ENCODE results near the gene HEATR1. TPM values are rescaled to one million over a fixed set of nuclear protein-coding genes. Genes with fewer than 3 reads are reported as not detected.

The HEATR1 gene, protein sequence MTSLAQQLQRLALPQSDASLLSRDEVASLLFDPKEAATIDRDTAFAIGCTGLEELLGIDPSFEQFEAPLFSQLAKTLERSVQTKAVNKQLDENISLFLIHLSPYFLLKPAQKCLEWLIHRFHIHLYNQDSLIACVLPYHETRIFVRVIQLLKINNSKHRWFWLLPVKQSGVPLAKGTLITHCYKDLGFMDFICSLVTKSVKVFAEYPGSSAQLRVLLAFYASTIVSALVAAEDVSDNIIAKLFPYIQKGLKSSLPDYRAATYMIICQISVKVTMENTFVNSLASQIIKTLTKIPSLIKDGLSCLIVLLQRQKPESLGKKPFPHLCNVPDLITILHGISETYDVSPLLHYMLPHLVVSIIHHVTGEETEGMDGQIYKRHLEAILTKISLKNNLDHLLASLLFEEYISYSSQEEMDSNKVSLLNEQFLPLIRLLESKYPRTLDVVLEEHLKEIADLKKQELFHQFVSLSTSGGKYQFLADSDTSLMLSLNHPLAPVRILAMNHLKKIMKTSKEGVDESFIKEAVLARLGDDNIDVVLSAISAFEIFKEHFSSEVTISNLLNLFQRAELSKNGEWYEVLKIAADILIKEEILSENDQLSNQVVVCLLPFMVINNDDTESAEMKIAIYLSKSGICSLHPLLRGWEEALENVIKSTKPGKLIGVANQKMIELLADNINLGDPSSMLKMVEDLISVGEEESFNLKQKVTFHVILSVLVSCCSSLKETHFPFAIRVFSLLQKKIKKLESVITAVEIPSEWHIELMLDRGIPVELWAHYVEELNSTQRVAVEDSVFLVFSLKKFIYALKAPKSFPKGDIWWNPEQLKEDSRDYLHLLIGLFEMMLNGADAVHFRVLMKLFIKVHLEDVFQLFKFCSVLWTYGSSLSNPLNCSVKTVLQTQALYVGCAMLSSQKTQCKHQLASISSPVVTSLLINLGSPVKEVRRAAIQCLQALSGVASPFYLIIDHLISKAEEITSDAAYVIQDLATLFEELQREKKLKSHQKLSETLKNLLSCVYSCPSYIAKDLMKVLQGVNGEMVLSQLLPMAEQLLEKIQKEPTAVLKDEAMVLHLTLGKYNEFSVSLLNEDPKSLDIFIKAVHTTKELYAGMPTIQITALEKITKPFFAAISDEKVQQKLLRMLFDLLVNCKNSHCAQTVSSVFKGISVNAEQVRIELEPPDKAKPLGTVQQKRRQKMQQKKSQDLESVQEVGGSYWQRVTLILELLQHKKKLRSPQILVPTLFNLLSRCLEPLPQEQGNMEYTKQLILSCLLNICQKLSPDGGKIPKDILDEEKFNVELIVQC (N-terminal part only)
- 10 to 100 TPM; 11.5 to 58.8 (median 27.1) TPM for total RNA-seq

GRCh38 chr1:236603991-236604904 lies at the start of gene HEATR1:
TSS of gene HEATR1 (minus strand) at chr1:236604516. CDS start at chr1:236604095, 421 bp downstream.
- intact Hi-C loops (cut with DNase I; ENCODE audit: low total_unique reads), result no loop called here
- peak; percentile 91 to 93 for DNase-seq
- H3K36me3 ChIP-seq, result no peaks in the 10 kb centered on the region
- no peaks in the 10 kb centered on the region for H3K9me3 ChIP-seq
- TF ChIP-seq, protein P1, sequence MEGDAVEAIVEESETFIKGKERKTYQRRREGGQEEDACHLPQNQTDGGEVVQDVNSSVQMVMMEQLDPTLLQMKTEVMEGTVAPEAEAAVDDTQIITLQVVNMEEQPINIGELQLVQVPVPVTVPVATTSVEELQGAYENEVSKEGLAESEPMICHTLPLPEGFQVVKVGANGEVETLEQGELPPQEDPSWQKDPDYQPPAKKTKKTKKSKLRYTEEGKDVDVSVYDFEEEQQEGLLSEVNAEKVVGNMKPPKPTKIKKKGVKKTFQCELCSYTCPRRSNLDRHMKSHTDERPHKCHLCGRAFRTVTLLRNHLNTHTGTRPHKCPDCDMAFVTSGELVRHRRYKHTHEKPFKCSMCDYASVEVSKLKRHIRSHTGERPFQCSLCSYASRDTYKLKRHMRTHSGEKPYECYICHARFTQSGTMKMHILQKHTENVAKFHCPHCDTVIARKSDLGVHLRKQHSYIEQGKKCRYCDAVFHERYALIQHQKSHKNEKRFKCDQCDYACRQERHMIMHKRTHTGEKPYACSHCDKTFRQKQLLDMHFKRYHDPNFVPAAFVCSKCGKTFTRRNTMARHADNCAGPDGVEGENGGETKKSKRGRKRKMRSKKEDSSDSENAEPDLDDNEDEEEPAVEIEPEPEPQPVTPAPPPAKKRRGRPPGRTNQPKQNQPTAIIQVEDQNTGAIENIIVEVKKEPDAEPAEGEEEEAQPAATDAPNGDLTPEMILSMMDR (IDR thresholded peaks at IDR 0.05), result peak in 1 of 4 experiments; percentile 8
- peak; percentile 10 to 48 for TF ChIP-seq POLR2A (IDR thresholded peaks at IDR 0.05)
- H3K4me1 ChIP-seq, result peaks cover 0 to 6% of the 10 kb centered on the region in 2 donors
- no peaks in the 10 kb centered on the region for H3K27me3 ChIP-seq
- H3K4me3 ChIP-seq, result peak within 1 kb of the TSS; percentile 79 to 89
- H3K27ac ChIP-seq, result peak within 1 kb of the TSS; percentile 82 to 83

DNA sequence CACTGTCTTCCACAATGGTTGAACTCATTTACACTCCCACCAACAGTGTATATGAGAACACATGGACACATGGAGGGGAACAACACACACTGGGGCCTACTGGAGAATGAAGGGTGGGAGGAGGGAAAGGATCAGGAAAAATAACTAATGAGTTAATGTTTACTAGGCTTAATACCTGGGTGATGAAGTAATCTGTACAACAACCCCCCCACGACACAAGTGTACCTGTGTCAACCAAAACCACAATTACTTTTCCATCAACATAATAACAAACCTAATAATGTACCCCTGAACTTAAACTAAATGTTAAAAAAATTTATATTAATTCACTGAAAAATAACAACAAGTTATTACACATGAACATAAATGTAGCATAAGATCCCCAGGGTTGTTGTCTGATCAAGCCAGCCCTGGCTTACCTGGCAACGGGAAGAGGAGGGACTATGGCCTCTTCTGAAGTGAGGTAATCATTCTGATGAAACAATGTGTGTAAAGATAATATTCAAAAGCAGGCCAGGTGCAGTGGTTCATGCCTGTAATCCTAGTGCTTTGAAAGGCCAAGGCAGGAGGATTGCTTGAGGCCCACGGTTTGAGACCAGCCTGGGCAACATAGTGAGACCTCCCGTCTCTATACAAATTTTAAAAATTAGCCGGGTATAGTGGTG lies 40.8 kb upstream of the HEATR1 start:
- Histone ChIP-seq H3K27me3 (no peaks in the 10 kb centered on the region), H3K27ac (no peak overlapping the region), H3K9me3 (no peaks in the 10 kb centered on the region), H3K4me3 (no peak overlapping the region), H3K36me3 (no peaks in the 10 kb centered on the region), H3K4me1 (no peaks in the 10 kb centered on the region)
- TF ChIP-seq POLR2A (IDR thresholded peaks at IDR 0.05), result no peak
- intact Hi-C loops (cut with DNase I; ENCODE audit: low total_unique reads), result no loop called here
- DNase-seq, result no peak

DNA sequence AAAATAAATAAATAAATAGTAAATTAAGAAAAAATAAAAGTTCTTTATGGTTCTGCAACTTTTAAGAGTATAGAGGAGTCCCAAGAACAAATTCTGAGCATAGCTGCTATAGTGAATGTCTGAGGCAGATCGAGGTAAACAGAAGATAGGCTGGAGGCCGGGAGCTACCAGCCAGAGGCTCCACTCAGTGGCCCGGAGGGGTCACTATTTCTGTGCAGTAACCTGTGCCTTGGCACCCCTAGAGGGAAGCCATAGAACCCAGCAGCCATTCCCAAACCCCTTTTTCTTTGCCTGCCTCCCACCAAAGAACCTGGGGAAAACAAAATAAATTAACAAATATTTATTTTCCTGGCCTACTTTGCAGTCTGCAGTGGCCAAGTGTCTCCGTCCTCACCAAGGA lies 38.4 kb upstream of the HEATR1 start:
- Histone ChIP-seq H3K27ac (no peak overlapping the region), H3K27me3 (no peaks in the 10 kb centered on the region), H3K4me3 (no peak overlapping the region), H3K36me3 (no peaks in the 10 kb centered on the region), H3K9me3 (no peaks in the 10 kb centered on the region), H3K4me1 (no peaks in the 10 kb centered on the region)
- DNase-seq, result no peak
- no peak for TF ChIP-seq POLR2A (IDR thresholded peaks at IDR 0.05)
- TF ChIP-seq, protein P1 (IDR thresholded peaks at IDR 0.05), result no peak
- intact Hi-C loops (cut with DNase I; ENCODE audit: low total_unique reads), result no loop called here

DNA sequence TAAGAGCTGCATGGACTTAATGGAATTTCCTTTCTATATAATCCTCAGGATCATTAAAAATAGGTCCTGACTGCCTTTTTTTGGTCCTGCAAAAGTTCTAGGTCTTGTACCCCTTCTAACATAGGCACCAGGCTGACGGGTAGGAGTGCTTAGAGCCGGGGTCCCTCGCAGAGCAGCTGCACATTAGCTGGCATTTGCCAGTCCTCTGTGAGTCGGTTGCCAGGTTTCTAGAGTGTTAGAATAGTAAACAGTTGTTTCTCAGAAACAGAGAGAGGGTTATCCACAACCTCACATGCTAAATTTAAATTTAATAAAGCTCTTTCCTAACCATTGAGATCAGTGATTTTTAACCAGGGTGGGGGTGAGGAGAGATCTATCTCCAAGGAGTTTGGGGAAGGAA lies 35.4 kb upstream of the HEATR1 start:
- H3K27me3 ChIP-seq, result no peaks in the 10 kb centered on the region
- H3K4me1 ChIP-seq, result no peaks in the 10 kb centered on the region
- no peak overlapping the region for H3K27ac ChIP-seq
- no peaks in the 10 kb centered on the region for H3K36me3 ChIP-seq
- H3K9me3 ChIP-seq, result no peaks in the 10 kb centered on the region
- no peak overlapping the region for H3K4me3 ChIP-seq
- TF ChIP-seq, protein P1 (IDR thresholded peaks at IDR 0.05), result no peak
- no peak for TF ChIP-seq POLR2A (IDR thresholded peaks at IDR 0.05)
- intact Hi-C loops (cut with DNase I; ENCODE audit: low total_unique reads), result no loop called here
- DNase-seq, result no peak

Data from uterus (tissue), 4 donors.